ENCODE data around the gene HEPACAM. TPM values are rescaled to one million over a fixed set of nuclear protein-coding genes. Genes with fewer than 3 reads are reported as not detected.

HEPACAM gene
- total RNA-seq, 1 experiment from 2014 or later, result not detected

GRCh38 chr11:124892750-124893454 lies 42.9 kb downstream of the HEPACAM start:
- H3K9me3 Mint-ChIP-seq, result no peaks in the 10 kb centered on the region
- H3K4me3 Mint-ChIP-seq, result no peak overlapping the region
- no peak overlapping the region for H3K18ac ChIP-seq (ENCODE audit: insufficient read length, low read depth, low read length)
- no peak overlapping the region for H3K27ac ChIP-seq (ENCODE audit: insufficient read length, low read depth, low read length)
- no peak for TF ChIP-seq CTCF (conservative IDR thresholded peaks at IDR 0.05)
- no peak overlapping the region for H3K23ac ChIP-seq (ENCODE audit: insufficient read length, low read depth, low read length)
- no peak overlapping the region for H2BK20ac ChIP-seq (ENCODE audit: low read depth, low read length, poor library complexity, severe bottlenecking)
- no peaks in the 10 kb centered on the region for H4K20me1 ChIP-seq (ENCODE audit: control insufficient read depth, insufficient read depth, insufficient read length)
- H3K9me3 ChIP-seq (ENCODE audit: control insufficient read depth, low read depth, low read length), result no peaks in the 10 kb centered on the region
- no peak overlapping the region for H3K4me2 ChIP-seq (ENCODE audit: insufficient read depth, insufficient read length, low read length)
- H2AFZ ChIP-seq (ENCODE audit: low read length), result no peak overlapping the region
- no peak overlapping the region for H3K4ac ChIP-seq (ENCODE audit: low read depth, low read length)
- WGBS (ENCODE audit: extremely low coverage, insufficient read length, low lambda C conversion rate), result no CpG with 5 or more reads among the region's 9 CpGs
- no peaks in the 10 kb centered on the region for H3K36me3 Mint-ChIP-seq (ENCODE audit: insufficient read depth in 1 of 3, low read depth in 3 of 3)
- H3K56ac ChIP-seq (ENCODE audit: insufficient read length, low read depth, low read length), result no peak overlapping the region
- H4K5ac ChIP-seq (ENCODE audit: insufficient read length, low read depth, low read length), result no peak overlapping the region
- H3K4me1 ChIP-seq (ENCODE audit: insufficient read depth, low read length), result no peaks in the 10 kb centered on the region
- H3T11ph ChIP-seq (ENCODE audit: low read length), result no peak overlapping the region
- DNase-seq, result no peak
- H2AK5ac ChIP-seq (ENCODE audit: insufficient read length, low read length), result no peak overlapping the region
- no peaks in the 10 kb centered on the region for H3K23me2 ChIP-seq (ENCODE audit: insufficient read length, low read depth, low read length, poor library complexity, severe bottlenecking)
- peaks cover 3 to 5% of the 10 kb centered on the region in 2 experiments; a peak in 3 of 4 replicates for H3K4me1 Mint-ChIP-seq
- no peak overlapping the region for H4K91ac ChIP-seq (ENCODE audit: insufficient read length, low read depth, low read length)
- H3K27me3 ChIP-seq (ENCODE audit: insufficient read depth, low read length), result no peaks in the 10 kb centered on the region
- no peaks in the 10 kb centered on the region for H3K79me1 ChIP-seq (ENCODE audit: insufficient read depth, low read depth, low read length, poor library complexity, severe bottlenecking)
- H3K14ac ChIP-seq (ENCODE audit: insufficient read depth, low read length), result no peak overlapping the region
- H2BK12ac ChIP-seq (ENCODE audit: insufficient read length, low read depth, low read length), result no peak overlapping the region
- H2BK120ac ChIP-seq (ENCODE audit: low read depth, low read length, poor library complexity, severe bottlenecking), result no peak overlapping the region
- H3K27ac Mint-ChIP-seq, result no peak overlapping the region
- no peak overlapping the region for H2BK15ac ChIP-seq (ENCODE audit: low read depth, low read length)
- no peak overlapping the region for H3K9ac ChIP-seq (ENCODE audit: extremely low read depth, insufficient read length, low read length)
- H3K79me2 ChIP-seq (ENCODE audit: insufficient read depth, low read length), result no peaks in the 10 kb centered on the region
- H4K8ac ChIP-seq (replicated peaks; ENCODE audit: insufficient read length, low read depth, low read length), result no peak overlapping the region
- peaks cover 24% of the 10 kb centered on the region for H3K27me3 Mint-ChIP-seq (ENCODE audit: low read depth)
- H2BK5ac ChIP-seq (ENCODE audit: insufficient read length, low read length), result no peak overlapping the region

Data from H9 (cell line).